ENCODE results near the gene EPHA5. TPM values are rescaled to one million over a fixed set of nuclear protein-coding genes. Genes with fewer than 3 reads are reported as not detected.

Gene EPHA5
- not detected for polyA plus RNA-seq (2012; ENCODE audit: low read depth, missing spikeins)

DNA sequence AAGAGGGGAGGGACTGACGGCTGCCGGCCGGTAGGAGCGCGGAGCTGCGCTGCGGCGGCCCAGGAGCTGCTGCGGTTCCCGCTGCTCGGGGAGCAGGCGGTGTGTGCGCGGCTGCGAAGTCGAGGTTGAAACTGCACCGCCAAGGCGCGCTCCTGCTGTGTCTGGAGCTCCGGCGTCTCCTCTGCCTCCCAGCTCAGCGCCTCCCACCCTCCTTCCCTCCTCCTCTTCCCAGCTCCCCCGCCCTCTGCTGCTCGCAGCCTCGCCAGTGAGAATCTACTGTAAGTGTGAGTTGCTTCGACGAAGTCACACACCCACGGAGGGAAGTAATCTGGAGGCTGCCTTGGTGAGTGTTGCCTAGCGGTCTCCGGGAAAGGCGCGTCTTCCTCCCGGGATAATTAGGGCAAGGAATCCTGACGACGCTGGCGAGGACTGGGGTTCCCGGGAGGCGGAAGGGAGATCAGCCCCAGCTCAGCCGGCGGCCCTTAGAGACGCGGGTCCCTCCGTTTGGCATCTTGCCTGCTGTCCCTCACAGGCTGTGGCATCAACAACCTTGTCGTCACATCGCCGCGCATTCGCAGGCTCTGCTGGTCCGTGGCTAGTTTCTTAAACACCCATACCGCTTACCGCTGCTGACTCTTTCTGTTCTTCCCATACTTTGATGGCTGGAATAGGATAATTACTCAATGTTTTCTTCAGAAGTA, at the start of gene EPHA5:
Gene EPHA5 (minus strand): TSS at position 159 of the 701 bp plus-strand sequence. CDS start 747 bp downstream, outside the sequence.
- FAIRE-seq (no peak), DNase-seq (ENCODE audit: insufficient read length, low spot score) (no peak)
- TF ChIP-seq POU2F2 (IDR thresholded peaks at IDR 0.05; ENCODE audit: low read depth, low read length) (no peak), POLR2A (IDR thresholded peaks at IDR 0.05; ENCODE audit: low read depth, low read length) (no peak), SPI1 (IDR thresholded peaks at IDR 0.05; ENCODE audit: low read depth, low read length) (no peak), POLR2AphosphoS5 (IDR thresholded peaks at IDR 0.05; ENCODE audit: low read depth, low read length) (no peak)

- no peak for TF ChIP-seq POLR2AphosphoS5 (IDR thresholded peaks at IDR 0.05; ENCODE audit: low read depth, low read length)
- TF ChIP-seq SPI1 (IDR thresholded peaks at IDR 0.05; ENCODE audit: low read depth, low read length), result no peak
- no peak for TF ChIP-seq POLR2A (IDR thresholded peaks at IDR 0.05; ENCODE audit: low read depth, low read length)
- TF ChIP-seq POU2F2 (IDR thresholded peaks at IDR 0.05; ENCODE audit: low read depth, low read length), result no peak
- TF ChIP-seq PAX5 (IDR thresholded peaks at IDR 0.05; ENCODE audit: insufficient read depth, low read length, severe bottlenecking), result no peak
- TF ChIP-seq TAF1 (IDR thresholded peaks at IDR 0.05; ENCODE audit: low read depth, low read length), result no peak
- FAIRE-seq, result no peak
- DNase-seq (ENCODE audit: insufficient read length, low spot score), result no peak
Observed at GRCh38 chr4:65719635-65720034, 49.3 kb upstream of the EPHA5 start.

DNA sequence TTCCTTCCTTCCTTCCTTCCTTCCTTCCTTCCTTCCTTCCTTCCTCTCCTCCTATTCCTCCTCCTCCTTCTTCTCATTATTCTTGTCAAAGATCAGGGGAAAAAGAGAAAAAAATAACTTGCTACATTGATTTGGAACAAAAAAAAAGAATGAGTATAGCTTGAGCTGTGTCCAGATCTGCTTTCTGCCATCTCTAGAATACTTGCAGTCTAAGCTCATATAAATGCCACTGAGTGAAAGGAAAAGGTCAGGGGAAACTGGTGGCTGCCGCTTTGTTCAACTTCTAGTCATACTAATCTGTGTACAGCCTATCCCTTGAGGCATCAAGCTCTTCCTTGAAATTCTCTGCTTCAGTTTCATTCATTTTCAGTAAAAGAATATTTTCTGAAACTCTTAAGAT, 28.3 kb upstream of the EPHA5 start:
- TF ChIP-seq POLR2A (IDR thresholded peaks at IDR 0.05; ENCODE audit: low read depth, low read length), result no peak
- TF ChIP-seq TAF1 (IDR thresholded peaks at IDR 0.05; ENCODE audit: low read depth, low read length), result no peak
- no peak for TF ChIP-seq POLR2AphosphoS5 (IDR thresholded peaks at IDR 0.05; ENCODE audit: low read depth, low read length)
- no peak for TF ChIP-seq POU2F2 (IDR thresholded peaks at IDR 0.05; ENCODE audit: low read depth, low read length)
- no peak for TF ChIP-seq SPI1 (IDR thresholded peaks at IDR 0.05; ENCODE audit: low read depth, low read length)
- TF ChIP-seq PAX5 (IDR thresholded peaks at IDR 0.05; ENCODE audit: insufficient read depth, low read length, severe bottlenecking), result no peak
- DNase-seq (ENCODE audit: insufficient read length, low spot score) (no peak), FAIRE-seq (no peak)

DNA sequence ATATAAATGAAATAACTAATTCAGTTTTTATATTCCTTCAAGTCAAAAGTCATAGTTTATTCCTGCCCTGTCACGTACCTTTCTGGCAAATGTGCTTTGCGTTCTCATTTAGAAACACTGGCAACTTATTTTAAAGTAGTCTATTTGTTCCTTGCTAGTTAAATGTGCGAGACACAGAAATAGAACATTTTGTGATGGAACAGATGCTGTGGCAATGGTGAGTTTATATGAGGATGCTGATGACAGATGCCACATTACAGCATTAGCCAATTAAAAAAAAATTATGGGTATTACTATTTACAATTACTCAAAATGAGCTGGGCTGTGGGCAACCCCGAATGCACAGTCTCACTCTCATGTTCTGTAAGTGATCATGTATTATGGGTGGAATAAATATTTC, 26.1 kb upstream of the EPHA5 start:
- DNase-seq (ENCODE audit: insufficient read length, low spot score) (no peak), FAIRE-seq (no peak)
- TF ChIP-seq POLR2AphosphoS5 (IDR thresholded peaks at IDR 0.05; ENCODE audit: low read depth, low read length) (no peak), POLR2A (IDR thresholded peaks at IDR 0.05; ENCODE audit: low read depth, low read length) (no peak), PAX5 (IDR thresholded peaks at IDR 0.05; ENCODE audit: insufficient read depth, low read length, severe bottlenecking) (no peak), POU2F2 (IDR thresholded peaks at IDR 0.05; ENCODE audit: low read depth, low read length) (no peak), TAF1 (IDR thresholded peaks at IDR 0.05; ENCODE audit: low read depth, low read length) (no peak), SPI1 (IDR thresholded peaks at IDR 0.05; ENCODE audit: low read depth, low read length) (no peak)

DNA sequence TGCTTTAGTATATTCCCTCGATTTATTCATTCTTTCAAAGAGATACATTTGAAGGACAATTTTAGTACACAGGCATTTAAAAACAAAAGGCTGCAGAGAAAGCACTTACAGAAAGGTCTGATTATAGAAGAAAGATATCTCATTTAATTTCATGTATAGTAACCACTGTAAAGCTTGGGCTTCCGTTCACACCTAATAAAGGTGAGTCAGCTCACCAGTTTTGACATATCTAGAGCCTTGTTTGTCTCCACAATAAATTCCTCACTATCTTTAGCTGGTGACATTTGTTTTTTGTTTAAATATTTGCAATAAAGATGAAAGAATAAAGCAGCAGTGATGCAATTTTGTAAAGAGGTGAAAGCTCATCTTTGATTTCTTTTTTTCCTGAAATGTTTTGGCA, 1.1 kb upstream of the EPHA5 start:
- DNase-seq (ENCODE audit: insufficient read length, low spot score) (no peak), FAIRE-seq (no peak)
- no peak for TF ChIP-seq SPI1 (IDR thresholded peaks at IDR 0.05; ENCODE audit: low read depth, low read length)
- TF ChIP-seq POU2F2 (IDR thresholded peaks at IDR 0.05; ENCODE audit: low read depth, low read length), result no peak
- no peak for TF ChIP-seq POLR2AphosphoS5 (IDR thresholded peaks at IDR 0.05; ENCODE audit: low read depth, low read length)
- no peak for TF ChIP-seq POLR2A (IDR thresholded peaks at IDR 0.05; ENCODE audit: low read depth, low read length)
- no peak for TF ChIP-seq TAF1 (IDR thresholded peaks at IDR 0.05; ENCODE audit: low read depth, low read length)
- no peak for TF ChIP-seq PAX5 (IDR thresholded peaks at IDR 0.05; ENCODE audit: insufficient read depth, low read length, severe bottlenecking)

GRCh38 chr4:65670020-65670330, 314 bp downstream of the EPHA5 start:
- DNase-seq (ENCODE audit: insufficient read length, low spot score) (no peak), FAIRE-seq (no peak)
- no peak for TF ChIP-seq POLR2AphosphoS5 (IDR thresholded peaks at IDR 0.05; ENCODE audit: low read depth, low read length)

DNA sequence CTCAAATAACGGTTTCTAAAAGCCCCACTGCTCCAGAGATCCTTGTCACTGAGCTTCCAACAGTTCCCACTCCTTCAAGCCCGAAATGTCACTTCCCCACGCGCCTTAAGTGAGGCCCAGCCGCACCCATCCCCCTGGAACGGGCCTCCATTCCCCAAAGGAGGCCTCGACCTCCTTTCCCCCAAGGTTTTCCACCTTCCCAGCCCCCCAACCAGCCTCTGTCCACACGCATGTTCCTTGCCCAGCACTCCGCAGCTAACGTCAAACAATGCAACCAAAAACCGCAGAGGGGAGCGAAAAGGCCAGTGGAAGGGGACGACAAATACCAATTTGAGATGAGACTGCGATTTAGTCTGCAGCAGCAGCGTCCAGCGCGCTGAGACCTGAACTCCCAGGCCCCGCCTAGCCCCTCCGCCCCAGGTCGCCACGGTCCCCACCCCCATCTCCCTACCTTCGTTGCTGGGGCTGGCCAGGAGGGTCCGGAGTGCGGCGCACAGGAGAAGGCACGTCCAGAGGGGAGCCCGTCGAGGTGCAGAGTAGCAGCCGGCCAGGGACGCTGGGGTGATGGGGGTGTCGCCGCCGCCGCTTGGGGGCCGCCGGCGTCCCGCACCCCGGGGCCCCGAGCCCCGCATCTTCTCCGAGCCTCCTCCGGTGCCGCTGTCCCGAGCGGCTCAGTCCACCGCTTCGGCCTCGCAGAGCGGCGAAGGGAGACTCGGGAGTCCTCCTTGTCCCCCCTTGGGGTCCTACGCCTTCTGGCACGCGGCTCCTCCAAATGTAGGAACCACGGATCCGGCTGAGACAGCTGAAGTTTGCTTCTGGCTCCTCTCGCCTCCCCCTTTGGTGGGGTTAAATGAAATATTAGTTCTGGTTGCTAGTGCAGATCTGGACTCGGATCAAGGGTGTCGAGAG, 924 bp downstream of the EPHA5 start:
- no peak for TF ChIP-seq POLR2AphosphoS5 (IDR thresholded peaks at IDR 0.05; ENCODE audit: low read depth, low read length)
- TF ChIP-seq POU2F2 (IDR thresholded peaks at IDR 0.05; ENCODE audit: low read depth, low read length), result no peak
- no peak for TF ChIP-seq TAF1 (IDR thresholded peaks at IDR 0.05; ENCODE audit: low read depth, low read length)
- no peak for TF ChIP-seq POLR2A (IDR thresholded peaks at IDR 0.05; ENCODE audit: low read depth, low read length)
- TF ChIP-seq PAX5 (IDR thresholded peaks at IDR 0.05; ENCODE audit: insufficient read depth, low read length, severe bottlenecking), result no peak
- no peak for TF ChIP-seq SPI1 (IDR thresholded peaks at IDR 0.05; ENCODE audit: low read depth, low read length)
- FAIRE-seq, result no peak
- DNase-seq (ENCODE audit: insufficient read length, low spot score), result no peak

- no peak for FAIRE-seq
- TF ChIP-seq POU2F2 (IDR thresholded peaks at IDR 0.05; ENCODE audit: low read depth, low read length) (no peak), POLR2A (IDR thresholded peaks at IDR 0.05; ENCODE audit: low read depth, low read length) (no peak), SPI1 (IDR thresholded peaks at IDR 0.05; ENCODE audit: low read depth, low read length) (no peak), TAF1 (IDR thresholded peaks at IDR 0.05; ENCODE audit: low read depth, low read length) (no peak), PAX5 (IDR thresholded peaks at IDR 0.05; ENCODE audit: insufficient read depth, low read length, severe bottlenecking) (no peak), POLR2AphosphoS5 (IDR thresholded peaks at IDR 0.05; ENCODE audit: low read depth, low read length) (no peak)
- no peak for DNase-seq (ENCODE audit: insufficient read length, low spot score)
Observed at GRCh38 chr4:65668201-65669089, 1.8 kb downstream of the EPHA5 start.

- DNase-seq (ENCODE audit: insufficient read length, low spot score) (no peak), FAIRE-seq (no peak)
- TF ChIP-seq POLR2A (IDR thresholded peaks at IDR 0.05; ENCODE audit: low read depth, low read length) (no peak), SPI1 (IDR thresholded peaks at IDR 0.05; ENCODE audit: low read depth, low read length) (no peak), POLR2AphosphoS5 (IDR thresholded peaks at IDR 0.05; ENCODE audit: low read depth, low read length) (no peak), TAF1 (IDR thresholded peaks at IDR 0.05; ENCODE audit: low read depth, low read length) (no peak), POU2F2 (IDR thresholded peaks at IDR 0.05; ENCODE audit: low read depth, low read length) (no peak), PAX5 (IDR thresholded peaks at IDR 0.05; ENCODE audit: insufficient read depth, low read length, severe bottlenecking) (no peak)
Observed at GRCh38 chr4:65667506-65668041, 2.7 kb downstream of the EPHA5 start.

Measured in GM12891 (cell line).